Mesendoderm (in vitro differentiated cells): ENCODE data around the gene HS6ST1.
"Not testable (repeated sequence)": the region's sequence is repeated elsewhere in the genome, so short reads cannot be mapped to it uniquely, and the experiment has no call there.

Experiments
- DNase-seq: peaks from one replicate; pipeline ENCODE4 v3.0.0; 2013
- H2AK5ac ChIP-seq: 2 replicates; pipeline ENCODE4 v1.6.1; 2013; ENCODE audit warnings: low read length, inconsistent platforms
- H2BK120ac ChIP-seq: 2 replicates; pipeline ENCODE4 v1.6.1; 2013; ENCODE audit warnings: low read depth, mild to moderate bottlenecking, low read length, moderate library complexity, mixed read lengths
- H2BK15ac ChIP-seq: replicated peaks from 2 replicates; pipeline ENCODE4 v1.6.1; 2013; ENCODE audit warnings: low read depth, mild to moderate bottlenecking, moderate library complexity
- H2BK5ac ChIP-seq: 2 replicates; pipeline ENCODE4 v1.6.1; 2013; ENCODE audit warnings: low read length, inconsistent platforms
- H3K18ac ChIP-seq: 2 replicates; pipeline ENCODE4 v1.6.1; 2013; ENCODE audit warnings: mild to moderate bottlenecking, low read length, mixed read lengths
- H3K23ac ChIP-seq: one replicate; pipeline ENCODE4 v1.6.1; 2013; ENCODE audit warnings: low read length
- H3K27ac ChIP-seq: 2 replicates; pipeline ENCODE4 v1.5.1; 2013; ENCODE audit warnings: low read depth, mild to moderate bottlenecking, inconsistent platforms, low read length, moderate library complexity
- H3K27me3 ChIP-seq: 2 replicates; pipeline ENCODE4 v1.6.1; 2013; ENCODE audit warnings: low read length, control low read depth, mild to moderate bottlenecking, inconsistent platforms; ENCODE audit not compliant: insufficient read depth, poor library complexity
- H3K36me3 ChIP-seq: 2 replicates; pipeline ENCODE4 v1.6.1; 2013; ENCODE audit warnings: low read length, inconsistent platforms; ENCODE audit not compliant: control insufficient read depth, insufficient read depth
- H3K4ac ChIP-seq: one replicate; pipeline ENCODE4 v1.6.1; 2013; ENCODE audit warnings: low read depth, mild to moderate bottlenecking, low read length, moderate library complexity
- H3K4me1 ChIP-seq: 2 replicates; pipeline ENCODE4 v1.6.1; 2013; ENCODE audit warnings: low read depth, low read length, inconsistent platforms; ENCODE audit not compliant: control insufficient read depth
- H3K4me2 ChIP-seq: 2 replicates; pipeline ENCODE4 v1.6.1; 2013; ENCODE audit warnings: low read length
- H3K4me3 ChIP-seq: 2 replicates; pipeline ENCODE4 v1.5.1; 2013; ENCODE audit warnings: mild to moderate bottlenecking, low read length
- H3K56ac ChIP-seq: one replicate; pipeline ENCODE4 v1.6.1; 2013; ENCODE audit warnings: low read length
- H3K79me1 ChIP-seq: 2 replicates; pipeline ENCODE4 v1.6.1; 2013; ENCODE audit warnings: low read length, inconsistent platforms
- H3K79me2 ChIP-seq: 2 replicates; pipeline ENCODE4 v1.6.1; 2013; ENCODE audit warnings: mild to moderate bottlenecking, low read length; ENCODE audit not compliant: control insufficient read depth, insufficient read depth
- H3K9ac ChIP-seq: 2 replicates; pipeline ENCODE4 v1.6.1; 2013; ENCODE audit warnings: low read length, inconsistent platforms
- H4K5ac ChIP-seq: one replicate; pipeline ENCODE4 v1.6.1; 2013; ENCODE audit warnings: low read length
- H4K8ac ChIP-seq: one replicate; pipeline ENCODE4 v1.6.1; 2013; ENCODE audit warnings: low read depth, mild to moderate bottlenecking, control low read depth, low read length, moderate library complexity
- WGBS: extraction: QIAGEN DNeasy Blood & Tissue Kit; methylation state at CpG from one replicate; pipeline ENCODE4 v1.1.7; 2013; ENCODE audit warnings: low lambda C conversion rate, missing lambda C conversion rate; ENCODE audit not compliant: insufficient coverage; ENCODE audit errors: extremely low coverage; 5-methylcytosine and 5-hydroxymethylcytosine counted together

Gene HS6ST1

GRCh38 chr2:128317899-128318225 is 806 bp downstream of the HS6ST1 start:
- H2AK5ac ChIP-seq, H3K4me1 ChIP-seq, H2BK120ac ChIP-seq, H4K5ac ChIP-seq, H4K8ac ChIP-seq, H3K18ac ChIP-seq, H3K36me3 ChIP-seq, H2BK15ac ChIP-seq, DNase-seq, H3K27ac ChIP-seq, H3K27me3 ChIP-seq, H2BK5ac ChIP-seq, H3K4ac ChIP-seq: not testable (repeated sequence)
- Histone ChIP-seq H3K23ac (peak overlapping the region; percentile 32), H3K4me2 (peak overlapping the region; percentile 91), H3K56ac (peak overlapping the region; percentile 86), H3K9ac (peak overlapping the region; percentile 89), H3K79me1 (peaks cover 28% of the 10 kb centered on the region), H3K4me3 (peak overlapping the region; percentile 50), H3K79me2 (peaks cover 50% of the 10 kb centered on the region)
- no CpG with 5 or more reads among the region's 40 CpGs for WGBS

GRCh38 chr2:128317181-128317898 is 1.3 kb downstream of the HS6ST1 start:
- peaks cover 6% of the 10 kb centered on the region for H3K4me1 ChIP-seq

GRCh38 chr2:128316777-128317180 is 1.9 kb downstream of the HS6ST1 start:
- Histone ChIP-seq H3K18ac (no peak overlapping the region), H2BK15ac (no peak overlapping the region), H2BK120ac (no peak overlapping the region), H3K4me3 (peak overlapping the region; percentile 50), H3K27ac (no peak overlapping the region), H3K4ac (no peak overlapping the region), H2BK5ac (no peak overlapping the region), H4K5ac (no peak overlapping the region), H3K36me3 (peaks cover 2% of the 10 kb centered on the region), H2AK5ac (no peak overlapping the region), H3K56ac (peak overlapping the region; percentile 86), H4K8ac (no peak overlapping the region), H3K4me1 (peaks cover 6% of the 10 kb centered on the region), H3K79me2 (peaks cover 61% of the 10 kb centered on the region), H3K9ac (peak overlapping the region; percentile 89), H3K79me1 (peaks cover 35% of the 10 kb centered on the region), H3K23ac (no peak overlapping the region), H3K4me2 (peak overlapping the region; percentile 91), H3K27me3 (no peaks in the 10 kb centered on the region)
- no CpG with 5 or more reads among the region's 5 CpGs for WGBS
- DNase-seq, result no peak

More at GRCh38 chr2:128317181-128317898, 1.3 kb downstream of the HS6ST1 start:
- Histone ChIP-seq H2BK5ac (no peak overlapping the region), H3K23ac (peak overlapping the region; percentile 32), H3K79me2 (peaks cover 55% of the 10 kb centered on the region), H4K5ac (no peak overlapping the region), H3K9ac (peak overlapping the region; percentile 89), H3K79me1 (peaks cover 29% of the 10 kb centered on the region), H2BK15ac (no peak overlapping the region), H3K4me3 (peak overlapping the region; percentile 50), H2AK5ac (no peak overlapping the region), H3K36me3 (peaks cover 2% of the 10 kb centered on the region), H3K18ac (no peak overlapping the region), H3K27me3 (no peaks in the 10 kb centered on the region), H3K4ac (no peak overlapping the region), H3K4me2 (peak overlapping the region; percentile 91), H4K8ac (no peak overlapping the region), H3K27ac (no peak overlapping the region), H3K56ac (peak overlapping the region; percentile 86), H2BK120ac (no peak overlapping the region)
- DNase-seq, result peak; percentile 58
- WGBS, result no CpG with 5 or more reads among the region's 35 CpGs

GRCh38 chr2:128315829-128316776 is 2.6 kb downstream of the HS6ST1 start:
- no peak overlapping the region for H2AK5ac ChIP-seq
- no peak overlapping the region for H2BK5ac ChIP-seq
- H3K27ac ChIP-seq, result no peak overlapping the region
- peaks cover 38% of the 10 kb centered on the region for H3K79me1 ChIP-seq
- no peak overlapping the region for H3K18ac ChIP-seq
- no peak overlapping the region for H3K4ac ChIP-seq
- H3K4me2 ChIP-seq, result peak overlapping the region; percentile 91
- no peak overlapping the region for H2BK120ac ChIP-seq
- H3K56ac ChIP-seq, result peak overlapping the region; percentile 86
- H3K79me2 ChIP-seq, result peaks cover 68% of the 10 kb centered on the region
- H4K8ac ChIP-seq, result no peak overlapping the region
- no peak overlapping the region for H4K5ac ChIP-seq
- DNase-seq, result no peak
- no peaks in the 10 kb centered on the region for H3K27me3 ChIP-seq
- H2BK15ac ChIP-seq, result no peak overlapping the region
- no peak overlapping the region for H3K23ac ChIP-seq
- peak overlapping the region; percentile 50 for H3K4me3 ChIP-seq
- no CpG with 5 or more reads among the region's 20 CpGs for WGBS
- peak overlapping the region; percentile 89 for H3K9ac ChIP-seq
- H3K4me1 ChIP-seq, result peaks cover 4% of the 10 kb centered on the region
- peaks cover 2% of the 10 kb centered on the region for H3K36me3 ChIP-seq

- peaks cover 2% of the 10 kb centered on the region for H3K36me3 ChIP-seq
- no peak overlapping the region for H2BK15ac ChIP-seq
- H3K56ac ChIP-seq, result no peak overlapping the region
- H3K4me3 ChIP-seq, result no peak overlapping the region
- H3K9ac ChIP-seq, result peak overlapping the region; percentile 24
- no peak for DNase-seq
- H3K18ac ChIP-seq, result no peak overlapping the region
- no peak overlapping the region for H3K27ac ChIP-seq
- no CpG with 5 or more reads among the region's 12 CpGs for WGBS
- H2AK5ac ChIP-seq, result no peak overlapping the region
- no peak overlapping the region for H3K4ac ChIP-seq
- peak overlapping the region; percentile 66 for H3K23ac ChIP-seq
- H2BK5ac ChIP-seq, result no peak overlapping the region
- peaks cover 45% of the 10 kb centered on the region for H3K79me1 ChIP-seq
- H4K5ac ChIP-seq, result no peak overlapping the region
- H3K4me1 ChIP-seq, result peaks cover 4% of the 10 kb centered on the region
- H3K79me2 ChIP-seq, result peaks cover 76% of the 10 kb centered on the region
- H4K8ac ChIP-seq, result no peak overlapping the region
- H3K4me2 ChIP-seq, result peak overlapping the region; percentile 29
- no peaks in the 10 kb centered on the region for H3K27me3 ChIP-seq
- no peak overlapping the region for H2BK120ac ChIP-seq
Observed at GRCh38 chr2:128315122-128315828, 3.4 kb downstream of the HS6ST1 start.
